Activated T-helper 9 cell treated with anti-CD3 and anti-CD28 coated beads, Interleukin-2, amount 50 U/mL, for 16 hours (primary cell): ENCODE data around the gene CBLN1.

Experiments
- DNase-seq: peaks from one replicate; pipeline ENCODE4 v3.0.0-alpha.2; 2020; ENCODE audit warnings: low read depth

Gene CBLN1

DNA sequence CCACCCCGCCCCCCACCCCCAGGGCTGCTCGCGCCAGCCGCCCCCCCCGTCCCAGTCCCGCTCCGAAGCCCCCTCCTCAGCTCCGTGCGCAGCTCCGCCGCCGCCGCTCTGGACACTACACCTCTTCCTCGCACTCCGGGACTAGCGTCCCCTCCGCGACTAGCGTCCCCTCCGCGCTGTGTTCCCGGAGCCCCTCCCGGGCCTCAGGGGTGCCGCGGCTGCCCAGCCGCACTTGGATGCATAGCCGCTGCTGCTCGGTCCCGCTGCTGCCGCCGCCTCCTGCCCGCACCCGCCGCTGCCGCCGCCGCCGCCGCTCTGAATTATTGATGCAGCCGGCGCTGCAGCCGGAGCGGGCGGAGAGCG is at the start of gene CBLN1:
TSS of gene CBLN1 (minus strand) at position 359 of the 363 bp plus-strand sequence. CDS start 373 bp downstream, outside the sequence.
- no peak for DNase-seq

DNA sequence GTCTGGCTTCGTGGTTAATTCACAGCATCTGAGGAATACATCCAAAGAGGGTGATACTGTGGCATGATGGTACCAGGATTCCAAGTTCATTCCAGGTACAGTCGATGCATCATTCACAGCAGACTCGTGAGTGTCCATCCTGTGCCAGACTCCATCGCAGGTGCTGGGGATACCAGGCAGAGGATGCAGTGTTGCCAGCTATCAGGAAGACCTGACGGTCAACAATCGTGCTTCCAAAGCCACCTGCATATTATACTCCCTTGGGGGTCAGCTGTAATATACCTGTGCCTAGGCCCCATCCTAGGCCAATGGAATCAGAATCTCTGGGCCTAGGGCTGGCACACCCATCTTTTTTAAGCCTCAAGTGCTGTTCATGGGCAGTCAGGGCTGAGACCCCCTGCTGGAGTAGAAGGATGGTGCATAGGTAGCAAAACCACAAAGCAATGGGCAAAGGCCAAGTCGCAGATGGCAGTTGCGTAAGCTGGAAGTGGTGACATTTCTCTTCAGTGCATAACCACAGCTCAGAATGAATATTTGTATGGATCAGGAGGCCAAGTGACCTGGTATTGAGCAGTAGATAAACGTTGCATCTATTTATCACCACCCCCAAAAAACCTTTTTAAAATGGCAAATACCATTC is 49.0 kb upstream of the CBLN1 start:
- DNase-seq: no peak

DNA sequence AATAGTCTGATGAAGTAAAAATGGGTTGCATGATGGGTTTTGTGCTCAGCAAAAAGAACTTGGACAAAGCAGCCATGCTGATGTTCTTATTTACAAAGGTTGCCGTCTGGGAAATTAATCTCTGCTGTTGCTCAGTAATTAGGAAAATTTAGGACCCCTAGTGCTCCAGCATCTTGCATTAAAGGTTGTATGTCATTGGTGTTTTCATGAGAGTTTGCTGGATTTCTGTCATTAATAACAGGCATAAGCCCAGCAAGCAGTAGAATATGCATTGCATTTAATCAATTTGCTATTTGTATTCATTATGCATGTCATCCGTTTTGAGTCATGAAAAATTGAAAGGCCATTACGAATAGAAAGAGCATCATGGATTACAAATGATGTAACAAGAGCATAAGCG is 46.7 kb upstream of the CBLN1 start:
- DNase-seq: no peak

DNA sequence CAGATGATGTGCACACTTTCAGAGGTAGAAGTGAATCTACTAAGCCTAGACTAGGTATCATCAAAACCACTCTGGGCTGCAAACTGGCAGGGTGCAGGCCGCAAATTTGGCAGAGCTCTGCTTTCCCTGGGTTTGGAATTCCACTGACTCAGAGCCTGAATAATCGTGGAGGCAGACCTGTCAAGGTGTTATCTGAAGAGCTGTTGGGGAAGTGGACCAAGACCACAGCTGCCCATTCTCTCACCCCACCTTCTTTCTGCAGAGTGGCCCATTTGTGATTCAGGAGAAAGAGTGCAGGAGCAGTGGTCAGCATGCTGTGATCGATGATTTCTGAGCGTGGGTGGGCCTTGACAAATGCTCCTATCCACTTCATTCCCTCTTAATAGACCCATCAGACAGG is 45.8 kb upstream of the CBLN1 start:
- no peak for DNase-seq

DNA sequence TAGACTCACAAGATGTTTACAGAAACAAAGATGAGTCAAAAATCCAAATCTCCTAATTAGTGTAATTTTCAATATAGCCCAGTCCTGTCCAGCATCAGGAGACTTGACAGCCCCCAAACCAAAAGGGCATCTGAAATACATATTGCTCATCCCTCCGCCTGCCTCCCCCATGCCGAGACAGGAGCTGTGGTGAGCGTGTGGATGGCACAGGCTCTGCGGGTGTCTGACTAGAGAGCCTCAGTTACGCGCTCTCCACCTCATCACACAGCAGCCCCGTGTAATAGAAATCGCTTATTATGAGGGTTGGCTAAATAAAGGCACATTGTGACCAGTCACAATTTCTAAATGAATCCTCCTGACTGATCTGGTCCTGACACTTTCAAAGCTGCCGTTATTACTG is 43.1 kb upstream of the CBLN1 start:
- DNase-seq: no peak

DNA sequence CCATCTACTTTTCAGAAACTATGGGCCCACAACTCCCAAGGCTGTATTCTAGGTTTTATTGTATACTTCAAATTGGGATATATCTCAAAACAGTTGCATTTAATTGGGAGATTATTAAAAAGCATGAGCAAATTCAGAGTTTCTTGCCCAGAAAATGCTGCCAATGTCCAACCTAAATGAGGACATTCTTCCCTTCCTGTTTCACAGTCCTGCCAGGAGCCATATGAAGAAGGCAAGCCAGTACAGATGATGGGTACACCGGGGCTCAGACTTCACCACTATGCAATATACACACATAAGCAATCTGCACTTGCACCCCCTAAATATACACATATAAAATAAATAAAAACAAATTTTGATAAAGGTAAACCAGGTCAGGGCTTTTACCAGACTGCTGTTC is 34.0 kb upstream of the CBLN1 start:
- DNase-seq: no peak

DNA sequence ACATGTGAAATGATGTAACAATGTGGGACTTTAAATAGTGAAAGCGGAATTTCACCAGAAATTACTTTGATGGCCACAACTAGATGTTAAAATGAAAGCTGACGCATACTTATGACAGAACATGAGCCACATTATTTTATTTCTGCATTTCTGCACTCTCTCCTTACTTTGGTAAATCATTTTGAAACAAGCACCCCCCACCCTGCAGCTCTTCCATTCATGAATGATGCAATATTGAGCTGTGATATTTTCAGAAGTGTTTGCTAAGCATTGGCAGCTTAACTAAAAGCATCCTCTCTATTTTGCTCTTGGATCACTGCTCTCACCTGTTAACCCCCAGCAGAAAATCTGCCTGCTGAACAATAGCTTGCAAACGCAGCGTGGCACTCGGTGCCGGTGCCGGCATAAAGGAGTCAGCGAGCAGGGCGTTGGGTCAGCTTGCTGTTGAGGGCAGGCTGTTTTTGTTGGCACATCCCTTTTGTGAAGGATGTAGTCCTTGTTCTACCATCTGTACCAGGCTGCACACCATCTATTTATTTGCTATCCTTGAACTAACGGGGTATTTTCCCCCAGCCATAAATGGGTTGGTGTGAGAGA is 30.8 kb upstream of the CBLN1 start:
- DNase-seq: no peak

DNA sequence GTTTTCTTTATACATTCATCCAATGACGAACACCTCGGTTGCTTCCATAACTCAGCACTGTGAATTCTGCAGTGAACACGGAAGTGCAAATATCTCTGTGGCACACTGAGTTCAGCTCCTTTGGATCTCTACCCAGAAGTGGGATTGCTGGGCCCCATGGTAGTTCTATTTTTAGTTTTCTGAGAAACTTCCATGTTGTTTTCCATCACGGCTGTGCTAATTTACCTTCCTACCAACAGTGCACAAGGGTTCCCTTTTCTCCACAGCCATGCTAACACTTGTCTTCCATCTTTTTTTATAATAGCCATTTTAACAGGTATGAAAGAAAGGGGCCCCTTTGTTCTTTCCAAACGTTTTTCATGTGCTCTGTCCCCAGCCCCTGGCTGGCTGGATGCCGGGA is 30.2 kb upstream of the CBLN1 start:
- DNase-seq: no peak

DNA sequence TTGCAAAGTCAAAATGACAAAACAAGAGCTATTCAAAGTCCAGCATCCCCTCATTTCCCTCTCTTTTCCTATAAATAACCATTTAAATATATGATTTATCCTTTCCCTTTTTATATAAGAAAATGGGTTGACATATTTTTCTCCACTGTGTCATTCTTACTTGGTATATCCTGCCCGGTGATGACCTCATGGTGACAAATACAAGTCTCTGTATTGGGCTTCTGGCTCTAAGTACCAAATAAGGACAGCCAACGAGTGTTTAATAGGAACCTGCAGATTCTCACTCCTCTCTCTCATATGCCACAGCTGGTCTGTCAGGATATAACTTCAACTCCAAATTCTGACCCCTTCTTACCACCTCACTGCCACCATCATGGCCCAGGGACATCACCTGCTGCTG is 25.5 kb upstream of the CBLN1 start:
- no peak for DNase-seq

DNA sequence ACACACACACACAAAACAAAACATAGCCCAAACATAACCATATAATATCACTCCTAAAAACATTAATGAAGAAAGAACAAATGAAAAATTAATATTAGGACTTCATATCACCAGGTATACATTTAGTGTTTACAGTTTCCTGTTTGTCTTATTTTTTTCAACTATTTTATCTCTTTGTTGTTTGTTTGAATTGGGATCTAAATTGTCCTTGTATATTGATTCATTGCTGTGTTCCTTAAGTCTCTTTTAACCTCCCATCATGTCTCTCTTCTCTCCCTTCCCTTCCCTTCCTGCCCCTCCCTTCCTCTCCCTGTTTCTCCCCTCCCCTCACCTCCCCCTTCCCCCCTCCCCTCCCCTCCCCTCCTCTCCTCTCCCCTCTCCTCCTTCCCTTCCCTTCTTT is 23.8 kb upstream of the CBLN1 start:
- DNase-seq: no peak

DNA sequence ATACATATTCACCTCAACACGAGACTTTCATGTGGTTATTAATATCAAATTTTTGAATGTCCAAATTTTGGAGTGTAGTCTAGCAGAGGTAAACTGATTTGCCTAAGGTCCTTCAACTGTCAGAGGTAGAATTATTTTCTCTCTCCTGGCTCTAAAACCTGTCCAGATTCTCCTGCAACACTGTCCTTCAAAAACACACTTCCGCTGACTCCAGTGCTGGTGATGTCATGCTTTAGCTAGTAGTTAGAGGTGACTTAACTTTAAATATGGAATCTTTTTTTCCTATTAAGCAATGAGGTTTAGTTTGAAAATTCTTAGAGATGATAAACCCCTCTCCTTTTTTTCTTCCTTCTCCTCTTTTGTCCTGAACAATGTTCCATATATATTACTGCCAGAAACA is 10.8 kb upstream of the CBLN1 start:
- DNase-seq: no peak

DNA sequence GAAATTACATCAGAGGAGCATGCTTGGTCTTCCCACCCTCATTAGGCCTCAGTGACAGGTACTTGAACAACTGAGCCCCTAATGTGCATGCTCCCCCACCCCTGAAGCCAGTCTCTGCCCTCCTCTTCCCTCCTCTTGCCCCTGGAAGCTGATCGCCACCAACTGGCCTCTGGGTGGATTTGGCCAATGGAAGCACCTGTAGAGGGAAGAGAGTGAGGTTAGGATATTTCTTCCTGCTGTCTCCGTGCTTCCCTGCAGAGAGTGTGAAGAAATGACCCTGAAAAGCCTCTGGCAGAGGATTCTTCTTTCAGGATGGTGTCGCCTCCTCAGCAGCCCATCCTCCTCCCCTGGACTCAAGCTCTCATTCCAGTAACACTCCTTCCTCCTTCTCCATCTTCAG is 5.9 kb upstream of the CBLN1 start:
- no peak for DNase-seq

DNA sequence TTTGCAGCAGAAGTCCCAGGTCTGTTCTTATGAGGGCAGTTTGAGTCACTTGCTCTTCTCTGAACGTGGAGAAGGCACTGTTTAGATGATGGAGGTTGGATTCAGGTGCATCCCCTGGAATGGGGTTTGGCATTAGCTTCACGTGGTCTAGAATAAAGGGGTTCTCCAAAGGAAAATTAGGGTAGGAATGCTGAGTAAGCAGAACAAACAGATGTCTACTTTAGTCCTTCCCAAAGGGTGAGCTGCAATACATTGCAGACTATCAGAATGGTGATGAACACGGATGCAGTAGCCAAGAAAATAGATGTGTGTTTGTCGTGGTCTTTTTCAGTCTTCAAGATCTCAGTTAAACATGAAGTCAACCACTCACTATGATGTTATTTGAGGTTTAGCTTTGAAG is 3.3 kb upstream of the CBLN1 start:
- DNase-seq: no peak

DNA sequence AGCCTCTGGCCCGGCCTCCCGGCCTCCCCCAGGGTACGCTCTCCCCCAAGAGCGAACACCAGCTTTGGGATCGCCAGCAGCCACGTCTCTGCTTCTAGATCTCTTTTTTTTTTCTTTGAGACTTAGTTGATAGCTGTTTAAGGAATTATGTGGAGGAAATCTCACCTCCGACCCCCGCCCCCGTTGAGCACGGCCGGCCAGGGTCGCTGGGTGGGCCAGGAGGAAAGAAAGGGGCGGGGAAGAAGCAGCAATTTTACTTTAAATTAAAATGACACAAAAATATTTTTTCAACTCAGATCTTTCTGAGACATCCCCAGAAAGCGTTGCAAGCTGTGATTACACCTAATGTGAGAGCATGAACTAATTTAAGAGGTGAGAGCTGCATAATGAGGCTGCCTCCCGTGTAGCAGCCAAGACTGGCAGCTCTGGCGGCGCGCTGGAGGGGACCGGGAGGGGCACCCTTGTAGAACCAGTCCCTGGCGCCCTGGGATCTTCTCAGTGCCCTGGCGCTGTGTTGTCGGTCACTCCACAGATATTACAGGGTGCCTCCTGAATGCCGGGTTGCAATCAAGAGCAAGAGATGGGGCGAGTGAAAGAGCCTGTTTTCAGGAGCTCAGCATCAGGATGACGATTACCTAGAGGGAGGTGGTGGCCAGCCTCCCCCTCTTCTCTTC is 1.9 kb upstream of the CBLN1 start:
- DNase-seq: no peak

DNA sequence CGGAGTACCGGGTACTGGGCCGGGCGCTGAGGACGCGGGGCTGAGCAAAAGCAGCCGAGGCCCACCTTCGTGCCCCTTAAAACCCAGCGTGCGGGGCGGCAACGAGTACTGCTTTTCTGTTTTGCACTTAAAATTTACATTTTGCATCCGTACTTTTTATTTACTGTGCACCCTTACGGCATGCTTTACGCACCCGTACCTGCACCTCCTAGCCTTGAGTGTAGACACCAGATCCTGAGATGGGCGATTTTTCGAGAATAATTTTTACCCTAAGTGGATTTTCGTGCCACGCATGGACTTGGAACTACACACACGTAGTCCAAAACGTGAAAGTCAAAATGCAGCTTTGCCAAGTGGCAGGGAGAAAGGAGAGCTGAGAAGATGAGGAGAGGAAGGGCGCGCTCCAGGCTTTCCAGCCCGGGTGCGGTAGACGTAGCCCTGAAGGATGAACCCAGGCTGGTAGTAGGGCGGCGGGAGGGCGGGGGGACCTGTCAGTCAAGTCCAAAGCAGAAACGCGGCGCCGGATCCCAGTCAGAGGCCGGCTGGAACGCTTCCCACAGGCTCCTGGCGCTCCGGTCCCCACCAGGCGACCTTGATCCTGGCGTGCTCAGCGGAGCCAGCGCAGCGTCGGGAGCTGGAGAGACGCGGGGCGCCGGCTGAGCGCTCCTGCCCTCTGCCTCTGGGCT is 1.2 kb upstream of the CBLN1 start:
- no peak for DNase-seq

DNA sequence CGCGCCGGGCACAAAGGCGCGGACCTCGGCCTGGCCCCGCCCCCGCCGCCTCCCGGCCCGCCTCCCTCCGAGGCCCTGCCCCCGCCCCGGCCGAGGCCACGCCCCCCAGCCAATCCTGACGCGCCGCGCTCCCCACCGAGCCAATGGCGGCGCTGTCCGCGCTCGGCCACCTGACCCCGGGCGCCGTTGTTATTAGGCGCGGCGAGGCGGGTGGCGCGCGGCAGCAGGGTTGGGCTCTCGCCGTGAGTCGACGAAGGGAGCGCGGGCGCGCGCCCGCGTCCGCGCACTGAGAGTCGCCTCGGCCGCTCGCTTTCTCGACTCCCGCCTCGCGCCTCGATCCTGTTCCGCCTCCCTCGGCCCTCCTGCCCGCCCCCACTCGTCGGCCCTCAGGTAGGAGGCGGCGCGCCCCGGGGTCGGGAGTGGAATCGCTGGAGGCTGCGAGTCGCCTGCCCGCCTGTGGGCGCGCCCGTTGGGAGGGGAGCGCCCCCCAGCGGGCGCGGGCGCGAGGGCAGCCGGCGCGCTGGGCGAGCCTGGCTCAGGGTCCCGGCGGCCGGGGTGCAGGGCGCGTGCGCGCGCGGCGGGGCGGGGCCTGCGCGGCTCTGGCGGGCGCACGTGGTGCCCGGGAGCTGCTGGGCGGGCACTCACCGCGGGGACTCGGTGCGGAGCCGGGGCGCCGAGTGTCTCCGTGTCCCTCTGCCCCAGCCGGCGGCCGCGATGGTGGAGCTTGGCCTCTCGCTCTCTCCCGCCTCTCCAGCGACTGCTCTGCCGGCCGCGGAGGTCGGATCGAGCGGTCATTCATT is 405 bp upstream of the CBLN1 start:
- no peak for DNase-seq

DNA sequence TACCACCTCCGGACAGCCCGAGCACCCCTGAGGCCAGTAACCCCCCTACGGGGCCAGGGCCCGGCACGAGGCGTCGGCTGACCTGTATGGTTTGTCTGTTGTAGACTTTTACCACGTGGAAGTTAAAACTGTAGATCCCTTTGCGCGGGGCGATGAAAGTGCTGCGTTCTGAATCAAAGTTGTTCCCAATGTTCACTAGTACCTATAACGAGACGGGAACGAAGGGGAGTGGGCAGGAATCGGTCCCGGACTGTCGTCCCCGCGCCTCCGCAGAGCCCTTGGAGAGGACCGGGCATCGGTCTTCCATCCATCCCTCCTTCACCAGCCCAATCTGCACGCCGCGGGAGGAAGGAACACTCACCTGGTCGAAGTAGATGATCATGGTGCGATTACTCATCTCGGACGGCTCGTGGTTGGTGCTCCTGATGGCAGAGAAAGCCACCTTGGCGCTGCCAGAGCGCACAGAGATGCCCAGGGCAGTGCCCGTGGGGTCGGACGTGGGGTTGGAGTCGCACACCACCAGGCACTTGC is 732 bp downstream of the CBLN1 start:
- no peak for DNase-seq

DNA sequence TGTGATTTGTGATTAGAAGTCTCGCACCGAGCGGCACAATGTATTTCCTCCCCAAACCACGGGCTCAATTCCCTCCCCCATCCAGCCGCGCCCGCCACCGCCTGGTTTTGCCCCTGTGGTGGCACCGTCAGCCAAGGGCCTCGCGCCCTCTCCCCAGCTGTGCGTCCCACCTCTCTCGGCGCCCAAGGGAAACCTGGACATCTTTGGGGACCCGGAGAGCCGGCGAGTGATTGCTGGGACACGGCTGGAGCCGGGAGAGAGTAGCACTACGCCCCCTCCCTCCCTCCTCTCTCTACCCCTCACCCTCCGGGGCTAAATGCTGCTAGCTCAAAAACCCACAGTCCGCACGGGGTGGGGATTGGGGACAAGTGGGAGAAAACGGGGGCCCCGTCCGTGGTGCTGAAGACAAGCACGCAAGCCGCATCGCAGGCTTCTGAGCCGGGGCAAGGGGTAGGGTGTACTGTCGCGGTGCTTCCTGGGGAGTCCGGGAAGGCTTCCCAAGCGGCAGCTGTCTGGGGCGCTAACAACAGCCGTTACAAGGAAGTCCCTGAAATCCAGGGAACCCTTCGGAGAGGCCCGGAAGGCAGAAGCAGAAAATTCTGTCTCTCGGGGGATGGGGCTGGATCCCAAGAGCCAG is 1.4 kb downstream of the CBLN1 start:
- no peak for DNase-seq

DNA sequence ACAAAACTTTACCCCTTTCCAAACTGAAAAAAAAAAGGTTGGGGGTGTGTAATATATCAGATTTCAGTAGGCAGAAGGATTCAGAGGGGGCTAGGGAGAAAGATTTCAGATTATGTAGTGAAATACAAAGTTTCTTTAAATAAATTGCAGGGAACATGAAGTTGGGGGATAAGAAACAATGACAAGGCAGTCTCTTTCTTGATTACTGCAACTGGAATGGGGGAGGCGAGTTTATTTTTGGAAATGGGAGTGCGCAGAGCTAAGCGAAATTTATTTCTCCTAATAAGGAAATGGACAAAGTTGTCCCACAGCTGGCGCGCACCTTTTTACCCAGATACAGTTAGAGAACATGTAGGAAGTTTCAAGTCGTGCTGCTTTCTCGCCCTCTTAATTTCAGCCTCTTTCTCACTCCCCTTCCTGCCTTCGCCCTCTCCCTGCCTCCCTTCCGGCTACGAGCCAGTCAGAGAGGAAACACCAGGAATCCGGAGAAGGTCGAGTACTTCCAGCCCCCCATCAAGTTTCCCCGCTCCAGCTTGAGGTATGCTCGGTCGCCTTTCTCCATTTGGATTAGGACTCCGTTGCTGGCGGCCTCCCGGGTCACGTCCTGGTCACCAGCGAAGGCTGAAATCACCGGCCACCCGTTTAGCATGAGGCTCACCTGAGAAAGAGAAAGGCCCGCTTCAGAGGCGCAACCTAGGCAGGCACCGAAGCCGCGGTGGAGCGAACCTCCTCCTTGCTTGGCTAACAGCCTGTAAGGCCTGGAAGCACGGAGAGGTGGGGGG is 2.5 kb downstream of the CBLN1 start:
- DNase-seq: no peak

DNA sequence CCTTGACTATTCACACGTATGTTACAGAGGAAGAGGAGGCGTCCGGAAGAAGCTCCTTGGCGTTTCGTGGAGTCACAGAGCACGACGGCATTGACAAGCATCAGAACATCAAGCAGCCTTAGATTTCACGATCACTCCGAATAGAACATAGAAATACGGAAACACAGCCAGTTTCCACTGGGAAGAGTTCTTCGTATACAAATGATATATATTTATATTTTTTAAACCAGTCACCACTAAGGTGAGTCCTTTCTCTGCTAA is 3.1 kb downstream of the CBLN1 start:
- DNase-seq: no peak
